Subcutaneous adipose tissue (tissue), 4 donors: ENCODE results near the gene COMMD8. TPM values are rescaled to one million over a fixed set of nuclear protein-coding genes. Genes with fewer than 3 reads are reported as not detected.

ENCODE experiments used
- total RNA-seq, 4 donors: library from RNA; depleted of rRNA; stranded (reverse); fragments of >200 nt; gene quantifications; one replicate each; pipeline ENCODE4 v1.1.0, GENCODE V29; 2016
- TF ChIP-seq, protein P1 (sequence below): fragments of 450-650 bp; IDR thresholded peaks from one replicate; pipeline ENCODE4 v1.5.1; 2016; ENCODE audit warnings: low read depth, mild to moderate bottlenecking, control low read depth, antibody characterized with exemption, moderate library complexity

COMMD8 gene
- total RNA-seq, 4 donors from 2014 or later: 6.2 to 24.6 (median 19.8) TPM

DNA sequence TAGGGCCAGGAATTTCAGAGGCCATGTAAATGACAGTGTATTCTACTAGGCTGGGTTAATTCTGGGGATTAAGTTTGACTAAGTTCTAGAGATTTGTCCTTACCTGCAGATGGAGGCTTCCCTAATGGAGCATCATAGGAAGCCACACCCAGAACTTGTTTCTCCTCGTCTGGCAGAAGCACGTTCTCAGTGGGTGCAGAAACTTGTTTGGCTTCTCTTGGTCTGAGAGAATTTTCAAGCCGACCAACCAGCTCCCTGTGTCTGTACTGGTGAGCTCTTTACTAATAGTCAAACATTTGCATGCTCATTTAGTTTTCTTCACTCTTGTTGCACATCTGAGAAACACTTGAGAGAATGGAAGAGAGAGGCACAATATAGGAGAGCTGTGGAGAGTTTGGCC, 20.7 kb upstream of the COMMD8 start:
- TF ChIP-seq, protein P1, sequence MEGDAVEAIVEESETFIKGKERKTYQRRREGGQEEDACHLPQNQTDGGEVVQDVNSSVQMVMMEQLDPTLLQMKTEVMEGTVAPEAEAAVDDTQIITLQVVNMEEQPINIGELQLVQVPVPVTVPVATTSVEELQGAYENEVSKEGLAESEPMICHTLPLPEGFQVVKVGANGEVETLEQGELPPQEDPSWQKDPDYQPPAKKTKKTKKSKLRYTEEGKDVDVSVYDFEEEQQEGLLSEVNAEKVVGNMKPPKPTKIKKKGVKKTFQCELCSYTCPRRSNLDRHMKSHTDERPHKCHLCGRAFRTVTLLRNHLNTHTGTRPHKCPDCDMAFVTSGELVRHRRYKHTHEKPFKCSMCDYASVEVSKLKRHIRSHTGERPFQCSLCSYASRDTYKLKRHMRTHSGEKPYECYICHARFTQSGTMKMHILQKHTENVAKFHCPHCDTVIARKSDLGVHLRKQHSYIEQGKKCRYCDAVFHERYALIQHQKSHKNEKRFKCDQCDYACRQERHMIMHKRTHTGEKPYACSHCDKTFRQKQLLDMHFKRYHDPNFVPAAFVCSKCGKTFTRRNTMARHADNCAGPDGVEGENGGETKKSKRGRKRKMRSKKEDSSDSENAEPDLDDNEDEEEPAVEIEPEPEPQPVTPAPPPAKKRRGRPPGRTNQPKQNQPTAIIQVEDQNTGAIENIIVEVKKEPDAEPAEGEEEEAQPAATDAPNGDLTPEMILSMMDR: no peak

DNA sequence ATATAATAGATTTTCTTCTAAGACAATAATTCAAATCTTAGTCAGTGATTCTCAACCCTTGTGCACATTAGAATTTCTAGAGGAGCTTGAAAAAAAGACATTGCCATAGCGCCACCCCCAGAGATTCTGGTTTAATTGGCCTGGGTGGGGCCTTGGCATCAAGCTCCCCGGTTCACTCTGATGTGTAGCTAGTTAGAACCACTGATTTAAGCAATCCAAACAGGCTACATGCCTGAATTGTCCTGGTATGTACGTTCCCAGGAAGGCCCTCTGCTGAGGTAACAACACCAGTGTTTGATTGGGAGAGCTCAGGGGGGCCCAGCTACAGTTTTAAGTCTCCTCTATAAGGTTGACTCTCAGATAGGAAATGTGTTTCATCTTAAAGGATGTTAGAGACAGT, 20.2 kb upstream of the COMMD8 start:
- TF ChIP-seq, protein P1: no peak

DNA sequence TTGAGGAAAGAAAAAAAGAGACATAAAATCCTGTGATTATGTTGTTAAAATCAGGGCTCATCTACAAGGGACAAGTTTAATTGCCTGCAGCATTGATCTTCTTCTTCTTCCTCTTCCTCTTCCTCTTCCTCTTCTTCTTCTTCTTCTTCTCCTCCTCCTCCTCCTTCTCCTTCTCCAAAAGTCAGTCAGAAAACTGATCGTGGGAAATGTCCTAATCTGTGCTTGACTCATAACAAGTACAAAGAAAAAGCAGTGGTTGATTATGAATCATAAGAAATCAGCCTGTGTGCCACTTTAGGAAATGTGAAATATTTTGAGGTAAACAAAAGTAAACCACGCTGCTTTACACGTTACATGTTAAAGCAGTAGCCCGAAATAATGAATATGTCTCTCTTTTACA, 18.8 kb upstream of the COMMD8 start:
- TF ChIP-seq, protein P1: no peak

DNA sequence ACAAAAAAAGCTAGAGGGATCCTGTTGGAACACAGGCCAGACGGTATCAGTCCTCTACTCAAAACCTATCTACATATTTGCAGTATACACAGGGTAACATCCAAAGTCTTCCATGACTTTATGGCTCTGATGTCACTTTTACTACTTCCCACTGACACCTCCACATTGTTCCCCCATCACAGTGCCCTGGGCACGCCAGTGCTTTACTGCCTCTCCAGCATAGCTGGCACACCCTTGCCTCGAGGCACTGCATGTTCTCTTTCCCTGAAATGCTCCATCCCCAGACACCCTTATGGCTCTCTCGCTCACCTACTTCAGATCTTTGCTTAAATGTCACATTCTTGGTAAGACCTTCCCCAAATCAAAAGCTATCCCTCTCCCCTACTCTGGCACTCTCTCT, 15.3 kb upstream of the COMMD8 start:
- TF ChIP-seq, protein P1: no peak

DNA sequence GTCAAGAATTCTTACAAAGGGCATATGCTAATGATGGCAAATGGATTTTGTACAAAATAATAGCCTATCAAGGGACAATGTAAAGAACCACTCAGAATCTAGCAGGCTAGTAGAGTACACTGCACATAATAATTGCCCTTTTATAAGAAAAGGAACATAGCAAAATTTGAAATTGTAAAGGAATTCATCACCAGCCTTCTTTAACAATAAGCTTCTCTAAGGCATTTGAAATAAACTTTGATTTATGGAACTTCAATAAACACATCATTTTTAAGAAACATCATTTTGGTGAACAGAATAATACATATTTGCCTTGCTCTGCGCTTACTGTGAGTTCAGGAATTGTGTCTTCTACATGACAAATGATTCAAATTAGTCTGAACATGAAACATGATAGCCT, 11.9 kb upstream of the COMMD8 start:
- TF ChIP-seq, protein P1: no peak

DNA sequence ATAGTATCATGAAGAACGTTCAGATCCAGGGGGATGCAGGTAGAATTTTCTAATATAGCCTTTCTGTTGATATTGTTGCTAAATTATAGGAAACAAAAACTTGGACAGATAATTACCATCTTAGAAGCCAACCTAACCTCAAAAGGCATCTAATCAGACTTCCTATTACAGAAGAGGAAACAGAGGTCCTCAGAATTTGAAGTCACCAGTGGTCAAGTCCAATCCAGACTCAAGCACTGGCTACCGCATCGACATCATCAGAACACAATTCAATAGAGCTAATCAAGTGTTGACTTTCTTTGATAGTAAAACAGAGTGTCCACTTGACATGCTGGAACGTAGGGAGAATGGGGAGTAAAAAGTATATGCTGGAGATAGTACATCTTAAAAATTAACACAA, 11.3 kb upstream of the COMMD8 start:
- TF ChIP-seq, protein P1: no peak

DNA sequence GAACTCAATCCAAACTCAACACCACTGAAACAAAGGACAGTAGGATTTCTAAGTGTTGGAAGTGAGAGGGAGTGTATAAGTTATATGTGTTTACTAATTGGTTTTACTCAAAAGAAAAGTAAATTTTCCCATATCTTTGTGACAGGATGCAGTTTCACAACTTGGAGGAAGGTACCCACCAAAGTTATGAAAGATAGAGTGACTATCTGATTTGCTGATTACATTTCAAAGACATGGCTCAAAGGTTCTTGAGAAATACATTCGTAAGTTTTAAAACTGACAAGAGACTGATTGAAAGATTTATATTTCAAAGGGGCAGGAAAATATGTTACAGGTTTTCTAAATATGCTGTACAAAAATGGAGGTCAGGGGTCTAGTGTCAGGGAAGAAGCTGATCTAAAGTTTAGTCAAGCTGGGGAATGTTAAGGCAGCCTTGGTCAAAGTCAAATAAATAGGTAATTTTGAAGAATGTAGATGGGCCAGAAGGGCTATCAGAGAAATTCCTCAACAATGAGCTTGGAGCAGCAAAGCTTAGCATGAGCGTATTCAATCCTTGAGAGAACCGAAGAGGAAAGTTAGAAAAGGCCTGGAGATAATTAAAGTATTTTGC, 9.7 kb upstream of the COMMD8 start:
- TF ChIP-seq, protein P1: no peak
